HG03558 (cell line): ENCODE results near the gene RASAL1.
A peak's percentile ranks its signal among the peaks of the same experiment; 100 is the strongest.

Experiments used
- ATAC-seq: cut with Tn5 transposase; IDR thresholded peaks from one replicate; pipeline ENCODE4 v1.9.1; 2021; ENCODE audit warnings: moderate number of reproducible peaks; ENCODE audit not compliant: unreplicated experiment; ENCODE audit errors: extremely low read depth

The RASAL1 gene

GRCh38 chr12:113135178-113136127, at the start of gene RASAL1:
Gene RASAL1, minus strand, starts transcription at chr12:113135761. Its CDS starts 299 bp downstream, at chr12:113135462.
- ATAC-seq = no peak

DNA sequence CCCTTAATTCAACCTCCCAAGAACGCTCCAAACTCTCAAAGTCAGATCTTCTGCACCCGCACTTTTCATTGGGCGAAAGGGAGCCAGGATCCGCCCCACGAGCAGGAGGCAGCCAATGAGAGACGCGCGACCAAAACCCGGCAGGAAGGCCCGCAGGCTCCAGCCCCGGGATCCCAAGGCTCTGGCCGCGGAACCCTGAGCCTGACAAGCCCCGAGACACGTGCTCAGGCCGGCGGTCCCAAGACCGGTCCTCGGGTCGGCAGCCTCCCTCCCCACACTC, 49.3 kb upstream of the RASAL1 start:
- peak; percentile 52 for ATAC-seq

- peak; percentile 21 for ATAC-seq
Observed at GRCh38 chr12:113184098-113184899, 48.7 kb upstream of the RASAL1 start.

DNA sequence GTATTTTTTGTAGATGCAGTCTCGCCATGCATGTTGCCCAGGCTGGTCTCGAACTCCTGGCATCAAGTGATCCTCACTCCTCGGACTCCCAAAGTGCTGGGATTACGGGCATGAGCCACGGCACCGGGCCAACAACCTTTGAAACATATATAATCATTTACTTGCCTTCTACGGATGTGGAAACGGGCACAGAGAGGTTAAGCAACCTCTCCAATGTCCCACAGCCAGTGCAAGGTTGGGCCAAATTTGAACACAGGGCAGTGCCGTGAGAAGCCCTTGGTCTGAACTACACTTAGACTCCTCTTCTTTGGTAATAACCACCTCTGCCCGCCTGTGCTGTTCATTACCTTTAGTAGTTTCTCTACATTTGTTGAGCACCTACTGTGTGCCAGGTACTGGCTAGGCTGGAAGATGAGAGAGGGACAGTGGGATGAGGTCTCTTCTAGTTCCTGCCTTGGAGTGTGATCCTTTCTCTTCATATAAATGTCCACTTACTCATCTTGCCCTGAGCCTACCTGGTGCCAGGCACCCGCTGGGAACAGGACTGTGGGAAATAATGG, 47.5 kb upstream of the RASAL1 start:
- ATAC-seq = no peak

GRCh38 chr12:113181975-113182374, 46.4 kb upstream of the RASAL1 start:
- no peak for ATAC-seq

- ATAC-seq = no peak
Observed at GRCh38 chr12:113180333-113180732, 44.8 kb upstream of the RASAL1 start.

DNA sequence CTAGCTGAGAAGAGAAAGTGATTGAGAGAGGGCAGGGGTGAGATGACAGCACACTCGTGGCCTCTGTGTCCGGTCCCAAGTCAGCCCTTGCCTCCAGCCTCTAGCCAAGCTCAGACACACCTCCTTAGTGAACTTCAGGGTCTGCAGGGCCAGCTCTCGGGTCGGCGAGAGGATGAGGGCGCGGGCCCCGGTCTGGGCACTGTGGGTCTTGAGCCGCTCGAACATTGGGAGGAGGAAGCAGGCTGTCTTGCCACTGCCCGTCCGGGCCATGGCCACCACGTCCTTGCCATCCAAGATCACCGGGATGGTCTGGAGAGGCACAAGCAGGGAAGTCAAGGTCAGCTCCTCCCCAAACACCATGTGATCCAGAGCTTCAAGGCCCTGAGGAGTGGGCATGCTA, 43.5 kb upstream of the RASAL1 start:
- ATAC-seq = no peak

- ATAC-seq = no peak
Observed at GRCh38 chr12:113174461-113175384, 39.2 kb upstream of the RASAL1 start.

DNA sequence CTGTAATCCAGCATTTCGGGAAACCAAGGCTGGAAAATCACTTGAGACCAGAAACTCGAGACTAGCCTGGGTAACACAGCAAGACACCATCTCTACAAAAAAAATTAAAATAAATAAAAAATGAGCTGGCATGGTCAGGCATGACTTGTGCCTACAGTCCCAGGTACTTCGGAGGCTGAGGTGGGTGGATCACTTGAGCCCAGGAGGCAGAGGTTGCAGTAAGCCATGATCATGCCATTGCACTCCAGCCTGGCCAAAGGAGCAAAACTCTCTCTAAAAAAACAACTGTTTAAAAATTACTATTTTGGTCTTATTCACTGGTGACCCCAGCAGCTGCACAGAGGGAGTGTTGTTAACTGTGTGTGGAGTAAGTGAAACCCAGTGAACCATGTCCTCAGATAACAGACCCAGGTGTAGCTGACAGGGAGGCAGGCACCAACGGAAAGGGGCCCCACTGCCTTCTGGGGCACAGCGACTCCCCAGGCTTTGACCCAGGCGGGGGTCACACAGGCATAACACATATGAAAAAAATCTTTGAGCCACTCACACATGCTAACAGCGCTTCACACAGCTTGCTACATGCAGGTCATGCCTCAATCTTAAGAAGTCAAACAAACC, 37.6 kb upstream of the RASAL1 start:
- no peak for ATAC-seq

DNA sequence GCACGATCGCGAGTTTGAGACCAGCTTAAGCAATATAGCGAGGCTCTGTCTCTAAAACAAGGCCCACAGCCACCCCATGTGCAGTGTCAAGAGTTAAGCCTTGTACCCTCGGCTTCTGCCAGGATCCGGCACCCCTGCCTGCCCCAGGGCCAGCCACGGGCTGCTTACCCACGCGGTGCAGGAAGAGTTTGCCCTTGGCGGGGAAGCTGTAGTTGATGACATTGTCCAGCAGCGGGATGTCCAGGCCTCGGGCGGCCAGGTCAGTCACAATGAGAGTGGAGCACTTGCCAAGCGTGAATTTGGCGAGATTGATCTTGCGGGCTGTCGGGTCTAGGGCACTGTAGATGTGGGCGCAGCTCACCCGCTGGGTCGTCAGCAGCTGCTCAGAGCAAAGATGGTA, 36.6 kb upstream of the RASAL1 start:
- no peak for ATAC-seq

DNA sequence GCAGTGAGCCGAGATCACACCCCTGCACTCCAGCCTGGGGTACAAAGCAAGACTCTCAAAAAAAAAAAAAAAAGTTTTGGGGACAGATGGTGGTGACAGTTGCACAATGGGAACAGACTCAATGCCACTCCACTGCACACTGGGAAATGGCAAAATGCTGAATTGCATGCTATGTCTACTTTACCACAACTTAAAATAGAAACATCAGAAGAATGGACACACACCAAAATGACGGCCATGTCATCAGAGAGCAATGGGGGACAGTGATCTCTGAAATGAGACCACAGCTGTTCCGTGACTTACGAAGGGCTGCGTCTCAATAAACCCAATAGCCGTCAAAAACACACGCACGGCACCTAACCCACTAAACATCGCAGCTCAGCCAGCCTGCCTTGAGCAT, 36.0 kb upstream of the RASAL1 start:
- ATAC-seq = no peak

DNA sequence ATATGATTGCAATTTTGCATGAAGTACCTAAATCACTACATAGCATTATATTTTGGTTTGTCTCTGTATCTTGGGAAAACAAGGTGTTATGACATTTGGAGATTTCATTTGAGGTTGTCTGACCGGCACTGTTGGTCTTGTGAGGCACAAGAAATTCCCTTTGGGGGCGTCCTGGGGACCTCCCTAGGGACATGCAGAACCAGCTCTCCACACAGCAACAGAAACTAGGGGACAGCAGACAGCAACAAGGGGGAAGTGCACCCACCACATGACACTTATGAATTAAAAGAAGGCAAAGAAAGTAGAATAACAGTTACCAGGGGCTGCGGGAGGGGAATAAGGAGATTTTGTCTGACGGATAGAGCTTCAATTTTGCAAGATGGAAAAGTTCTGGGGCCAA, 35.4 kb upstream of the RASAL1 start:
- no peak for ATAC-seq

GRCh38 chr12:113170457-113170856, 34.9 kb upstream of the RASAL1 start:
- no peak for ATAC-seq

GRCh38 chr12:113169697-113170096, 34.1 kb upstream of the RASAL1 start:
- ATAC-seq = no peak

DNA sequence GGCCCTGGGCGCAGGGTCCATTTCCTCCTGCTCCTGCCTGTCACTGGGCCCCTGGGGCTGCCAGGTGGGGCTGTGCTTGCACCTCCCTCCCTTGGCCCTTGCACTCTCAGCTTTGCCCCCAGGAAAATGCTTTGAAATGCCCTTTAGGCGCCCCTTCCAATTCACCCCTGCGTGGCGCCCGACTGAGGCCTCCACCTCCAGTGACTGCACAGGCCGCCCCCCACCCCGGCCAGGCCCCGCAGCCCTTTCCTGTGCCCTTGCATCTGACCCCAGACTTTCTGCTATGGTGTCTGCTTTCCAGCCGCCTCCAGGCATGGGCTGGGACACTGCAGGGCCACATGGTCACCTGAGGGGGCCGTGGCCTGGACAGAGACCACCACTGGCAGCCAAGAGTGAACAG, 32.3 kb upstream of the RASAL1 start:
- ATAC-seq = no peak

GRCh38 chr12:113165521-113166450, 30.2 kb upstream of the RASAL1 start:
- ATAC-seq = no peak

- ATAC-seq = no peak
Observed at GRCh38 chr12:113164014-113164413, 28.5 kb upstream of the RASAL1 start.

DNA sequence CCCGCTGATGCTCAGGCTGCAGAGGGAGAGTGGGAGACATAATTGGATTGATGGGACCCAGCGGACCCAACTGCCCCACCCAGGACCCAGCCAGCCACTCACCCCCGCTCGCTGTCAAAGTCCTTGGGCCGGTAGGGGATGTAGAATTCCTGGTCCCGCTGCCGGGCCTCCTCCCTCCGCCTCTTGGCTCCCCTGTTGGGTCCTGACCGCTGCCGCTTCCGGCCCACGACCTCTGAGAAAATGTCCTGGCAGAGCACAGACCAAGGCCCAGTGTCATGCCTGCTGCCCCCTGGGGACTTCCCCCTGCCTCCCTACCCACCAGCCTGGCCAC, 27.4 kb upstream of the RASAL1 start:
- ATAC-seq = no peak
